Skeletal muscle satellite cell (primary cell): ENCODE results near the gene KIF18B.
A peak's percentile ranks its signal among the peaks of the same experiment; 100 is the strongest.

Experiments used
- H3K27me3 ChIP-seq: 2 replicates; pipeline ENCODE4 v1.7.0; 2013; ENCODE audit warnings: low read length; ENCODE audit not compliant: control insufficient read depth, insufficient read depth
- H3K36me3 ChIP-seq: 2 replicates; pipeline ENCODE4 v1.7.0; 2013; ENCODE audit warnings: mild to moderate bottlenecking, control low read depth, low read length; ENCODE audit not compliant: insufficient read depth
- H3K4me1 ChIP-seq: 2 replicates; pipeline ENCODE4 v1.7.0; 2013; ENCODE audit warnings: low read length; ENCODE audit not compliant: control insufficient read depth, insufficient read depth
- H3K4me2 ChIP-seq: 2 replicates; pipeline ENCODE4 v1.7.0; 2013; ENCODE audit warnings: mild to moderate bottlenecking, low read length
- H3K4me3 ChIP-seq: 2 replicates; pipeline ENCODE4 v1.7.0; 2013; ENCODE audit warnings: low read length
- H3K9ac ChIP-seq: 2 replicates; pipeline ENCODE4 v1.7.0; 2013; ENCODE audit warnings: mild to moderate bottlenecking, low read depth, low read length, moderate library complexity
- H3K9me3 ChIP-seq: replicated peaks from 2 replicates; pipeline ENCODE4 v1.7.0; 2013; ENCODE audit warnings: mild to moderate bottlenecking, control low read depth, low read length

The KIF18B gene

GRCh38 chr17:44922136-44922535, 25.4 kb downstream of the KIF18B start:
- Histone ChIP-seq H3K27me3 (no peaks in the 10 kb centered on the region), H3K9ac (no peak overlapping the region), H3K4me2 (no peak overlapping the region), H3K36me3 (peaks cover 5% of the 10 kb centered on the region), H3K4me1 (peaks cover 4% of the 10 kb centered on the region), H3K4me3 (no peak overlapping the region), H3K9me3 (no peaks in the 10 kb centered on the region)

- Histone ChIP-seq H3K9me3 (no peaks in the 10 kb centered on the region), H3K36me3 (peaks cover 4% of the 10 kb centered on the region), H3K4me2 (no peak overlapping the region), H3K4me3 (no peak overlapping the region), H3K9ac (no peak overlapping the region), H3K4me1 (peaks cover 13% of the 10 kb centered on the region), H3K27me3 (no peaks in the 10 kb centered on the region)
Measured at GRCh38 chr17:44921122-44921882, 26.3 kb downstream of the KIF18B start.

- Histone ChIP-seq H3K9ac (no peak overlapping the region), H3K4me2 (no peak overlapping the region), H3K9me3 (no peaks in the 10 kb centered on the region), H3K36me3 (no peaks in the 10 kb centered on the region), H3K4me1 (peaks cover 17% of the 10 kb centered on the region), H3K4me3 (no peak overlapping the region), H3K27me3 (peaks cover 1% of the 10 kb centered on the region)
Measured at GRCh38 chr17:44920565-44920940, 27.0 kb downstream of the KIF18B start.

- Histone ChIP-seq H3K9ac (no peak overlapping the region), H3K4me1 (peaks cover 17% of the 10 kb centered on the region)
Measured at GRCh38 chr17:44919885-44920564, 27.5 kb downstream of the KIF18B start.

GRCh38 chr17:44919411-44919810, 28.2 kb downstream of the KIF18B start:
- no peak overlapping the region for H3K4me2 ChIP-seq
- H3K27me3 ChIP-seq, result peaks cover 2% of the 10 kb centered on the region
- H3K9me3 ChIP-seq, result no peaks in the 10 kb centered on the region
- no peak overlapping the region for H3K4me3 ChIP-seq
- peaks cover 17% of the 10 kb centered on the region for H3K4me1 ChIP-seq
- no peaks in the 10 kb centered on the region for H3K36me3 ChIP-seq
- H3K9ac ChIP-seq, result no peak overlapping the region

More at GRCh38 chr17:44919885-44920564, 27.5 kb downstream of the KIF18B start:
- Histone ChIP-seq H3K4me3 (no peak overlapping the region), H3K9me3 (no peaks in the 10 kb centered on the region), H3K27me3 (peaks cover 2% of the 10 kb centered on the region), H3K36me3 (no peaks in the 10 kb centered on the region), H3K4me2 (no peak overlapping the region)

DNA sequence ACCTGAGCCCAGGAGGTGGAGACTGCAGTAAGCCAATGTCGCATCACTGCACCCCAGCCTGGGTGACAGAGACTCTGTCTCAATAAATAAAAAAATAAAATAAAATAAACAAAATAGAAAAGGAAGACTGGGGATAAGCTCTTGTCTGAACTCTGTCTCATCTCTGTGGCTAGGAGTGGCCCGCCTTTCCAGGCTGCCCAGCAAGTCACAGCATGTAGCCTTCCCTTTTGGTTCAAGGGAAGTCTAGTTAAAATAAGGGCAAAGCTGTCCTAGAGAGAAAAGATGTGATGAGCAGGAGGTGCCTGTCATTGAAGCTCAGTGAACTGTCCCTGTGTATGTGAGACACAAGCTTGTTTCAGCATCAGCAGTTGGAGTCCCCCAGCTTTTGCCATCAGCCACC, 29.6 kb downstream of the KIF18B start:
- Histone ChIP-seq H3K9me3 (no peaks in the 10 kb centered on the region), H3K4me2 (no peak overlapping the region), H3K36me3 (no peaks in the 10 kb centered on the region), H3K9ac (no peak overlapping the region), H3K4me1 (peaks cover 17% of the 10 kb centered on the region), H3K27me3 (peaks cover 9% of the 10 kb centered on the region), H3K4me3 (no peak overlapping the region)

DNA sequence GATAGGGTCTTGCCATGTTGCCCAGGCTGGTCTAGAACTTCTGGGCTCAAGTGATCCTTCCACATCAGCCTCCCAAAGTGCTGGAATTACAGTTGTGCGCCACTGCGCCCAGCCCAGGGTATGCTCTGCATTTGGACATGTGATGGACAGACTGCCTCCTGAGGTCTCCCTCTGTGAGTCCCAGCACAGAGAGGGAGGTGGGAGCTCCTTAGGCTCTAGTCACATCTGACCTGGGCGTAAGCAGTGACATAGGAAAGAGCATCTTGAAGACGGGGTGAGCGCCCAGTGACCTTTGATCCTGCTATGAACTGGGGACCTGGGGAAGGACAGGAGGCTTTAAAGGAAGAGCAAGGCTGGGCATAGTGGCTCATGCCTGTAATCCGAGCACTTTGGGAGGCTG, 30.1 kb downstream of the KIF18B start:
- Histone ChIP-seq H3K4me2 (no peak overlapping the region), H3K9me3 (no peaks in the 10 kb centered on the region), H3K9ac (no peak overlapping the region), H3K36me3 (no peaks in the 10 kb centered on the region), H3K27me3 (peaks cover 13% of the 10 kb centered on the region), H3K4me3 (no peak overlapping the region), H3K4me1 (peaks cover 17% of the 10 kb centered on the region)

DNA sequence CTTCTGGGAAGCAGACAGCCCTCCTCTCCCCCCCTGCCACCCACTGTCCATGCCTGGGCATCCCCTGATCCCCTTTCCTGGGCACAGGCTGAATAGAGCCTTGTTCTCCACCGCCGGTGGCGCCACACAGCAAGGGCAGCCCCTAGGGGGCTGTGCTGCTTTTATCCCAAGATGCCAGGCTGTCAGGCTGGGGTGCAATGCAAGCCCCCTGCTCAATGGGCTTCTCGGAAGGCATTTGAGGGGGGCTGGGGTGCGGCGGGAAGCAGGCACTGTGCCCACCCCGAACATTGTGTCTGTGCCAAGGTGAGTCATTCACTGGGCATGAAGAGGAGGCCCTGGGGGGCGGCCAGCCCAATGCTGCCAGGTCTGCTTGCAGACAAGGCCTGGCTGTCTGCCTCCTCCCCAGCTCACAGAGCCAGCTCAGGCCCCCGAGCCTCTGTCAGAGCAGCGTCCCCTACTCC, 30.8 kb downstream of the KIF18B start:
- H3K9ac ChIP-seq, result no peak overlapping the region
- no peak overlapping the region for H3K4me3 ChIP-seq
- no peaks in the 10 kb centered on the region for H3K36me3 ChIP-seq
- peaks cover 15% of the 10 kb centered on the region for H3K27me3 ChIP-seq
- H3K4me2 ChIP-seq, result peak overlapping the region; percentile 11
- no peaks in the 10 kb centered on the region for H3K9me3 ChIP-seq
- H3K4me1 ChIP-seq, result peaks cover 17% of the 10 kb centered on the region

GRCh38 chr17:44915862-44916780, 31.5 kb downstream of the KIF18B start:
- Histone ChIP-seq H3K4me3 (no peak overlapping the region), H3K9ac (no peak overlapping the region), H3K9me3 (no peaks in the 10 kb centered on the region), H3K27me3 (peaks cover 15% of the 10 kb centered on the region), H3K36me3 (no peaks in the 10 kb centered on the region), H3K4me2 (peak overlapping the region; percentile 11), H3K4me1 (peaks cover 21% of the 10 kb centered on the region)

GRCh38 chr17:44915321-44915726, 32.2 kb downstream of the KIF18B start, which contains the start of gene GFAP:
Gene GFAP, minus strand, starts transcription at chr17:44915500. Its CDS starts 14 bp downstream, at chr17:44915486.
- H3K9me3 ChIP-seq, result no peaks in the 10 kb centered on the region
- H3K4me2 ChIP-seq, result no peak within 1 kb of the TSS
- H3K27me3 ChIP-seq, result peaks cover 15% of the 10 kb centered on the region
- no peak within 1 kb of the TSS for H3K9ac ChIP-seq
- H3K36me3 ChIP-seq, result no peaks in the 10 kb centered on the region
- no peak within 1 kb of the TSS for H3K4me3 ChIP-seq
- peaks cover 21% of the 10 kb centered on the region for H3K4me1 ChIP-seq

- no peaks in the 10 kb centered on the region for H3K36me3 ChIP-seq
- no peak overlapping the region for H3K4me3 ChIP-seq
- no peak overlapping the region for H3K9ac ChIP-seq
- no peaks in the 10 kb centered on the region for H3K9me3 ChIP-seq
- H3K27me3 ChIP-seq, result peaks cover 15% of the 10 kb centered on the region
- H3K4me1 ChIP-seq, result peaks cover 22% of the 10 kb centered on the region
- no peak overlapping the region for H3K4me2 ChIP-seq
Measured at GRCh38 chr17:44914698-44915271, 32.8 kb downstream of the KIF18B start.
